Ascending aorta (tissue), 2 donors: ENCODE results near the gene UHMK1. TPM values are rescaled to one million over a fixed set of nuclear protein-coding genes. Genes with fewer than 3 reads are reported as not detected.

ENCODE experiments used
- DNase-seq, 2 donors: peaks; one replicate each; pipeline ENCODE4 v3.0.0-alpha.2; 2019; ENCODE audit warnings: low spot score in 2 of 2
- H3K27ac ChIP-seq, 2 donors: fragments of 200-600 bp; sonication (generic); one replicate each; pipeline ENCODE4 v1.5.1; 2016 to 2017; ENCODE audit warnings: mild to moderate bottlenecking in 1 of 2
- H3K27me3 ChIP-seq: fragments of 200-600 bp; sonication (generic); one replicate; pipeline ENCODE4 v1.5.1; 2017
- H3K36me3 ChIP-seq, 2 donors: fragments of 200-600 bp; sonication (generic); one replicate each; pipeline ENCODE4 v1.5.1; 2016
- H3K4me1 ChIP-seq, 2 donors: fragments of 200-600 bp; sonication (generic); one replicate each; pipeline ENCODE4 v1.5.1; 2016 to 2017; ENCODE audit warnings: mild to moderate bottlenecking in 1 of 2
- H3K4me3 ChIP-seq, 2 donors: fragments of 200-600 bp; sonication (generic); one replicate each; pipeline ENCODE4 v1.5.1; 2016 to 2017; ENCODE audit warnings: mild to moderate bottlenecking in 1 of 2
- H3K9me3 ChIP-seq, 2 donors: fragments of 200-600 bp; sonication (generic); one replicate each; pipeline ENCODE4 v1.5.1; 2016
- CTCF ChIP-seq, 3 experiments: fragments of 200-600 bp in 2 of 3; fragments of 450-650 bp in 1 of 3; sonication (generic) in 2 of 3; IDR thresholded peaks; one replicate each; pipeline ENCODE4 v1.5.1; 2016 to 2019; ENCODE audit warnings: antibody characterized with exemption in 3 of 3, mild to moderate bottlenecking in 1 of 3, moderate library complexity in 1 of 3
- intact Hi-C: fragments of 100-400 bp; cut with DNase I; formaldehyde crosslinking; loops from one replicate; pipeline ENCODE4 v1.15.1; 2023
- total RNA-seq: library from RNA; depleted of rRNA; stranded (reverse); fragments of >200 nt; gene quantifications from one replicate; pipeline ENCODE4 v1.1.0, GENCODE V29; 2016

UHMK1 gene
- total RNA-seq, 1 donor from 2014 or later: 13.6 TPM

DNA sequence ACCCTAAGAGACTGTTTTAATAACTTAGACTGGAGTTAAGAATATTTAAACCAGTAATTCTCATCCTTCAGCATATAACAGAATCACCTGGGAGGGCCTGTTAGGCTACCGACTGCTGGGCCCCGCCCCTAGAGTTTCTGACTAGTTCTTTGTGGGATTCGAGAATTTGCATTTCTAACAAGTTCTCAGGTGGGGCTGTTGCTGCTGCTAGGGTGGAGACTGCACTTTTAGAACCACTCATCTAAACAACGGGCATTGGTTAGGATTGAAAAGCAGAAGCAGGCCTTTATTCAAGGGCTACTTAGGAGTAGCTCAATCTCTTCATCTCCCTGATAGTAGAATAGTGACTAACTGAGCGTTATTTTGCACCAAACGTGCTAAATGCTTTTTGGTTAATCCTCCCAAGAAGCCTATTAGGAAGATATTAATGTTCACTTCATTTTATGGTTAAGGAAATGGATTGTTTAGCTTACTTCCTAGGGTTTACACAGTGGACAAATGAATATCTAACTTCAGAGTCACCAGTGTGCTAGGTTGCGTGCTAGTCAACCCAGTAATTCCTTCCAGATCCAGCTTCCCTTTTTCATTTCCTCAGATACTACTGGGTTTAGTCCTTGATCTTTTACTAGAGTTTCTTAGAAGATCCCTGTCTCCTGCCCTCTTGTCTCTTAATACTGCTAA is 32.8 kb downstream of the UHMK1 start:
- no peaks in the 10 kb centered on the region for H3K9me3 ChIP-seq
- no peaks in the 10 kb centered on the region for H3K4me1 ChIP-seq
- H3K27me3 ChIP-seq: no peaks in the 10 kb centered on the region
- no peak for TF ChIP-seq CTCF (IDR thresholded peaks at IDR 0.05)
- H3K27ac ChIP-seq: no peak overlapping the region
- no peak overlapping the region for H3K4me3 ChIP-seq
- intact Hi-C loops: no loop called here
- DNase-seq: no peak
- peaks cover 0 to 10% of the 10 kb centered on the region in 2 donors for H3K36me3 ChIP-seq

- no peak for DNase-seq
- H3K9me3 ChIP-seq: no peaks in the 10 kb centered on the region
- TF ChIP-seq CTCF (IDR thresholded peaks at IDR 0.05): no peak
- peaks cover 0 to 5% of the 10 kb centered on the region in 2 donors for H3K36me3 ChIP-seq
- no peak overlapping the region for H3K27ac ChIP-seq
- no peaks in the 10 kb centered on the region for H3K4me1 ChIP-seq
- no peak overlapping the region for H3K4me3 ChIP-seq
- no peaks in the 10 kb centered on the region for H3K27me3 ChIP-seq
- intact Hi-C loops: no loop called here
These were observed 33.3 kb downstream of the UHMK1 start for GRCh38 chr1:162530988-162531319.

DNA sequence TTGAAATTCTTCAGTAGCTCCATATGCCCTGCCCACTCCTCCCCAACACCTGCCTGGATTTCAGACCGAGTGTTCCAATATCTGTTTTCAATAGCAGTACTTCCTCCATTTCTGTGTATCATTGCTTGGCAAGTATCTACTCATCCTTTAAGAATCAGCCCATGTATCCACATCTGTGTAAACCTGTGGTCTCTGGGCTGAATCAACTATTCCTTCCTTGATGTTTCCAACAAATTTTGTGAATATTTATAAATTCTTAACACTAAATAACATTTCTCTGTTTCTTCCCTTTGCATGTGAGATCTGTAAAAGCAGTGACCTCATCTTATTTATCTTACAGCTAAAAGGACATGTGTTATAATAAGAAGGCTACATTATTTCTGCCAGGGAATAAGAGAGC is 37.9 kb downstream of the UHMK1 start:
- Histone ChIP-seq H3K9me3 (no peaks in the 10 kb centered on the region), H3K27me3 (no peaks in the 10 kb centered on the region), H3K4me3 (no peak overlapping the region), H3K36me3 (no peaks in the 10 kb centered on the region), H3K4me1 (no peaks in the 10 kb centered on the region), H3K27ac (no peak overlapping the region)
- intact Hi-C loops: no loop called here
- TF ChIP-seq CTCF (IDR thresholded peaks at IDR 0.05): no peak
- DNase-seq: no peak

DNA sequence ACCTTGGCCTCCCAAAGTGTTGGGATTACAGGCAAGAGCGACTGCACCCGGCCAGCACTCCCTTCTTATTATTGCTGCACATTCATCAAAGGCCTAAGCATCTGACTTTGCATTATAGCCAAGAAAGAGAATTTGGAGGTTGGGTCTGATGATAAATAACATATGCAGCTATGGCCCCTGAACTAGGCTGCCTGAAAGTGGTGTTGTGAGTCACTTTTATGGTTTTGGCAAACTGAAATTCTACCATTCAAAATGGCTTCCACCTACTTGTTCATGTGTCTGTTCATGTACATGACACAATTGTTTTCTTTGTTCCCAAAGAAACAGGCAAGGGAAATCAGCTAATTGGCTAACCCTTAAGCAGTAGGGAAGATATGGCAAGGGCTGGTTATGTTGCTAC is 38.9 kb downstream of the UHMK1 start:
- Histone ChIP-seq H3K36me3 (no peaks in the 10 kb centered on the region), H3K9me3 (no peaks in the 10 kb centered on the region), H3K27me3 (no peaks in the 10 kb centered on the region), H3K4me1 (peaks cover 0 to 2% of the 10 kb centered on the region in 2 donors), H3K4me3 (no peak overlapping the region), H3K27ac (no peak overlapping the region)
- no peak for TF ChIP-seq CTCF (IDR thresholded peaks at IDR 0.05)
- no peak for DNase-seq
- intact Hi-C loops: no loop called here

DNA sequence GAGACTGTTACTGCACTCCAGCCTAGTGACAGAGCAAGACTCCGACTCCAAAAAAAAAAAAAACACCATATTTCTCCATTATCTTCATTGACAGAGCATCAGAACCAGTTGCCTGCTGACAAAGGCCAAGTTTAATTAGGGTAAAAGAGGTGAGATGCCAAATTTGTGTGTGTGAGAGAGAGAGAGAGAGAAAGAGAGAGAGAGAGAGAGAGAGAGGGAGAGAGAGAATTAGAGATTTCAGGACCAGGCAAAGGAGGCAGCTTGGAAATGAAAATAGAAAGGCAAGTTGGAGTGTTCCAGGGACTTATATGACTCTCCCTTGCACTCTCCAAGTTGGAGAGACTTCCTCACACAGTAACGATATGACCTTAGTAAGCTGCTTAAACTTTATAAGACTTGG is 39.6 kb downstream of the UHMK1 start:
- TF ChIP-seq CTCF (IDR thresholded peaks at IDR 0.05): no peak
- Histone ChIP-seq H3K36me3 (no peaks in the 10 kb centered on the region), H3K4me1 (peaks cover 0 to 6% of the 10 kb centered on the region in 2 donors), H3K9me3 (no peaks in the 10 kb centered on the region), H3K4me3 (no peak overlapping the region), H3K27me3 (no peaks in the 10 kb centered on the region), H3K27ac (no peak overlapping the region)
- intact Hi-C loops: no loop called here
- no peak for DNase-seq
